OCI-LY1 (cell line): ENCODE measurements around the gene DMKN.
"Not testable (repeated sequence)": the region's sequence is repeated elsewhere in the genome, so short reads cannot be mapped to it uniquely, and the experiment has no call there.

ENCODE experiments used
- H2AFZ ChIP-seq: fragments of 200-600 bp; sonication (generic), shearing (Covaris generic); 2 replicates; pipeline ENCODE4 v1.6.0; 2014; ENCODE audit warnings: antibody characterized with exemption, mild to moderate bottlenecking, low read length
- H3F3A ChIP-seq: fragments of 200-600 bp; sonication (generic), shearing (Covaris generic); 2 replicates; pipeline ENCODE4 v1.6.0; 2014; ENCODE audit warnings: mild to moderate bottlenecking, antibody characterized with exemption, low read length, moderate library complexity; ENCODE audit not compliant: insufficient read depth
- H3K27ac ChIP-seq: fragments of 200-600 bp; sonication (generic); 2 replicates; pipeline ENCODE4 v1.5.1; 2014; ENCODE audit warnings: low read length, mixed run types, mild to moderate bottlenecking, low read depth; ENCODE audit not compliant: poor library complexity, severe bottlenecking
- H3K27me3 ChIP-seq: fragments of 200-600 bp; sonication (generic); 2 replicates; pipeline ENCODE4 v1.6.0; 2014; ENCODE audit warnings: antibody characterized with exemption, mild to moderate bottlenecking, low read length, moderate library complexity; ENCODE audit not compliant: insufficient read depth
- H3K36me3 ChIP-seq: fragments of 200-600 bp; sonication (generic); 2 replicates; pipeline ENCODE4 v1.6.1; 2014; ENCODE audit warnings: mild to moderate bottlenecking, antibody characterized with exemption, low read length, moderate library complexity, mixed read lengths; ENCODE audit not compliant: insufficient read depth
- H3K4me1 ChIP-seq: fragments of 200-600 bp; sonication (generic); 2 replicates; pipeline ENCODE4 v1.5.1; 2014; ENCODE audit warnings: mild to moderate bottlenecking, low read length, moderate library complexity; ENCODE audit not compliant: insufficient read depth, severe bottlenecking
- H3K4me2 ChIP-seq: fragments of 200-600 bp; sonication (generic), shearing (Covaris generic); 2 replicates; pipeline ENCODE4 v1.6.1; 2014; ENCODE audit warnings: low read length
- H3K4me3 ChIP-seq: fragments of 200-600 bp; sonication (generic); 2 replicates; pipeline ENCODE4 v1.5.1; 2014; ENCODE audit warnings: low read length, low read depth, mild to moderate bottlenecking, mixed read lengths; ENCODE audit not compliant: poor library complexity, severe bottlenecking
- H3K79me2 ChIP-seq: fragments of 200-600 bp; shearing (Covaris generic); 2 replicates; pipeline ENCODE4 v1.6.1; 2016; ENCODE audit warnings: mixed run types, low read length, mixed read lengths; ENCODE audit not compliant: insufficient read depth
- H3K9ac ChIP-seq: fragments of 200-600 bp; sonication (generic), shearing (Covaris generic); 2 replicates; pipeline ENCODE4 v1.6.1; 2014; ENCODE audit warnings: mild to moderate bottlenecking, low read length, mixed read lengths
- H3K9me2 ChIP-seq: fragments of 200-600 bp; sonication (generic), shearing (Covaris generic); 2 replicates; pipeline ENCODE4 v1.6.1; 2014; ENCODE audit warnings: low read depth, mild to moderate bottlenecking, low read length, mixed read lengths
- H3K9me3 ChIP-seq: fragments of 200-600 bp; shearing (Covaris generic); 2 replicates; pipeline ENCODE4 v1.6.1; 2014; ENCODE audit warnings: low read length, mixed read lengths
- H4K20me1 ChIP-seq: fragments of 200-600 bp; sonication (generic), shearing (Covaris generic); 2 replicates; pipeline ENCODE4 v1.6.0; 2016; ENCODE audit warnings: mild to moderate bottlenecking, low read length; ENCODE audit not compliant: insufficient read depth
- CTCF ChIP-seq: fragments of 200-600 bp; sonication (generic), shearing (Covaris generic); IDR thresholded peaks from 2 replicates; pipeline ENCODE4 v1.5.1; 2017; ENCODE audit warnings: mild to moderate bottlenecking, antibody characterized with exemption, low read length, moderate library complexity, mixed read lengths
- EZH2 ChIP-seq: fragments of 200-600 bp; sonication (generic), shearing (Covaris generic); IDR thresholded peaks from 2 replicates; pipeline ENCODE4 v1.8.0; 2017; ENCODE audit warnings: borderline replicate concordance, mixed run types, mild to moderate bottlenecking, antibody characterized with exemption, low read length, moderate library complexity, mixed read lengths

DMKN gene

GRCh38 chr19:35476149-35476548 lies 37.3 kb downstream of the DMKN start:
- Histone ChIP-seq H3K9me3 (no peaks in the 10 kb centered on the region), H3K4me3 (no peak overlapping the region), H3K9me2 (no peaks in the 10 kb centered on the region), H3K9ac (no peak overlapping the region), H4K20me1 (no peaks in the 10 kb centered on the region), H2AFZ (no peak overlapping the region), H3K27ac (no peak overlapping the region), H3K36me3 (no peaks in the 10 kb centered on the region), H3K27me3 (peaks cover 3% of the 10 kb centered on the region), H3K79me2 (no peaks in the 10 kb centered on the region), H3K4me1 (no peaks in the 10 kb centered on the region), H3K4me2 (no peak overlapping the region), H3F3A (no peaks in the 10 kb centered on the region)
- TF ChIP-seq EZH2 (no peak), CTCF (peak; percentile 52)

- H3F3A ChIP-seq, H4K20me1 ChIP-seq, H3K36me3 ChIP-seq, H3K4me3 ChIP-seq, H3K27me3 ChIP-seq, H2AFZ ChIP-seq, H3K9ac ChIP-seq, H3K4me1 ChIP-seq, H3K9me2 ChIP-seq, H3K27ac ChIP-seq, H3K4me2 ChIP-seq, H3K79me2 ChIP-seq, H3K9me3 ChIP-seq: not testable (repeated sequence)
These were observed 38.9 kb downstream of the DMKN start for GRCh38 chr19:35474594-35474993.

- no peaks in the 10 kb centered on the region for H3K36me3 ChIP-seq
- no peaks in the 10 kb centered on the region for H3K79me2 ChIP-seq
- no peaks in the 10 kb centered on the region for H3K9me3 ChIP-seq
- H3K9me2 ChIP-seq, result no peaks in the 10 kb centered on the region
- peaks cover 3% of the 10 kb centered on the region for H3K27me3 ChIP-seq
- H3F3A ChIP-seq, result no peaks in the 10 kb centered on the region
- H3K4me1 ChIP-seq, result no peaks in the 10 kb centered on the region
- no peak overlapping the region for H3K27ac ChIP-seq
- no peak for TF ChIP-seq EZH2
- no peak for TF ChIP-seq CTCF
- no peak overlapping the region for H3K9ac ChIP-seq
- H2AFZ ChIP-seq, result no peak overlapping the region
- H3K4me2 ChIP-seq, result no peak overlapping the region
- no peaks in the 10 kb centered on the region for H4K20me1 ChIP-seq
- H3K4me3 ChIP-seq, result no peak overlapping the region
These were observed 39.3 kb downstream of the DMKN start for GRCh38 chr19:35474104-35474503.

- no peaks in the 10 kb centered on the region for H3F3A ChIP-seq
- H3K27ac ChIP-seq, result no peak overlapping the region
- no peaks in the 10 kb centered on the region for H3K9me3 ChIP-seq
- H3K4me2 ChIP-seq, result no peak overlapping the region
- H3K9ac ChIP-seq, result no peak overlapping the region
- H3K79me2 ChIP-seq, result no peaks in the 10 kb centered on the region
- no peak overlapping the region for H3K4me3 ChIP-seq
- no peaks in the 10 kb centered on the region for H4K20me1 ChIP-seq
- TF ChIP-seq EZH2 (no peak), CTCF (no peak)
- no peak overlapping the region for H2AFZ ChIP-seq
- peaks cover 3% of the 10 kb centered on the region for H3K27me3 ChIP-seq
- no peaks in the 10 kb centered on the region for H3K9me2 ChIP-seq
- H3K4me1 ChIP-seq, result no peaks in the 10 kb centered on the region
- no peaks in the 10 kb centered on the region for H3K36me3 ChIP-seq
These were observed 41.5 kb downstream of the DMKN start for GRCh38 chr19:35471946-35472345.

GRCh38 chr19:35471075-35471474 lies 42.4 kb downstream of the DMKN start:
- not testable (repeated sequence) for H3K9me2 ChIP-seq, H2AFZ ChIP-seq, H3K36me3 ChIP-seq, H3K4me3 ChIP-seq, H4K20me1 ChIP-seq, H3K4me1 ChIP-seq, H3K4me2 ChIP-seq, H3K9ac ChIP-seq, H3K79me2 ChIP-seq, H3K27ac ChIP-seq, H3F3A ChIP-seq, H3K9me3 ChIP-seq, H3K27me3 ChIP-seq
